NCI-H2081 (cell line): ENCODE measurements around the gene GPR171.
"Not testable (repeated sequence)": the region's sequence is repeated elsewhere in the genome, so short reads cannot be mapped to it uniquely, and the experiment has no call there.

Experiments used
- DNase-seq, 2 experiments: peaks; one replicate each; lab custom pipeline; 2025; lab: John Stamatoyannopoulos, UW

Gene GPR171

DNA sequence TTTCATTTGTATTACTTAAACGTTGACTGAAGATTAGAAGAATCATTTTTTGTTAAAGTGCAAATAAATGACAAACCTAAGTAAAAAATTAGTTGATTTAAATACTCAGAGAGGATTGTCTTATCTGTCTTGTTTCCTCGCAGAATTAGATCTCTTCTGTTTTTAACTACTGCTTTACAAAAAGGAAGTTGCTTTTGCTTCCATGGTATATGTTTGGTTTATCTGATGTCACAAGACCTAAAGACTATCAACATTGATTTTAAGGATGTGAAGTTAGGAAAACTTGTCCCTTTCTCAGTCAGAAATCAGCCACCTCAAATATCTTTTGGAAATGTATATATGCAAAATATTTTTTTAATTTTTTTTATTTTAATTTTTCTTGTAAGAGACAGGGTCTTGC, 28.7 kb downstream of the GPR171 start:
- no peak for DNase-seq

DNA sequence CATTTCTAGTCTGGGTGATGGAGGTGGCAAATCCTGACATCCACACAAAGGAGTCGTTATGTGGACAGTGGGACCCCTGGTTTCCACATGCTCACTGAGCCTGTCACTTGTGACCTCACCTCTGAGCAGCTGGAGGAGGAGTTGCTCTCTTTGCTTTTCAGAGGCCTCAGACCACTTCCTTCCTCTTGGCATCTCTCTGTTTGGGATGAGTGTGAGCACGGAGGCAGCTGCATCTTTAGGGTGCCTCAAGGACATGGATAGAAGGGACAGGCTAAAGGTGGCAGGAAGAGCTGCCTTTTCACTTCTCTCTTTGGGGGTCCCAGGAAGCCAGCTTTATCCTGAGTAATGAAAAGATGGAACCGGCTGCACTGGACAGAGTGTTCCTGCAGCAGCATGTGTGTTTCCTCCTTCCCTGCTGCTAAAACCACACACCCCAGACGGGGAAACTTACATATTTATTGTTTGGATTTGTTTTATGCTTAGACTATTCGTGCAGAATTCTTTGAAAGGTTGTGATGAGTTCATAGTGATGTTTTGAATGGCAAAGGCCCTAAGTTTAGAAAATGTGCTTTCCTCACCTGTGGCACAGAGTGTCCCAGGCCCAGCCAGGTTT, 31.8 kb downstream of the GPR171 start:
- DNase-seq: no peak

DNA sequence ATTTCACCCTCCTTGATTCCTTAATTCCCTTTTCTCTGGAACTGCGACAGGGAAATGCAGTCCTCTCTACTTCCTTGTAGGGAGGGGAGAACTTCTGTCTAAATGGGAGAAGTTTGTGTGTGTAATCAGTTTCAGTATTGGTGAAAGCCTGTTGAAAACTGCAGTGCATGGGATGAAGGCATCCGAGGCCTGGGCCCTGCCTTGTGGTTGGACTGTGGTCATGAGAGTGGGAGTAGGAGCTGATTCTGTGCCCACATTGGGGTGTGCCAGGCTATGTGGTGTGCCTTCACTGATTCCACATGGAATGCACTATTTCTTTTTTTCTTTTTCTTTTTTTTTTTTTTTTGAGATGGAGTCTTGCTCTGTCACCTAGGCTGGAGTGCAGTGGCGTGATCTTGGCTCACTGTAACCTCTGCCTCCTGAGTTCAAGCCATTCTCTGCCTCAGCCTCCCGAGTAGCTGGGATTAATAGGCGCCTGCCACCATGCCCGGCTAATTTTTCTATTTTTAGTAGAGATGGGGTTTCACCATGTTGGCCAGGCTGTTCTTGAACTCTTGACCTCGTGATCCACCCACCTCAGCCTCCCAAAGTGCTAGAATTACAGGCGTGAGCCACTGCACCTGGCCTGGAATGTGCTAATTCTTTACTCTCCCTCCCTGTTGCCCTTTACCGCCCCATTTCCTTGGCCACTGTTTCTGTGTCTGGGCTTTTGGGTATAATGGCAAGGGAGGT, 32.9 kb downstream of the GPR171 start:
- not testable (repeated sequence) for DNase-seq

DNA sequence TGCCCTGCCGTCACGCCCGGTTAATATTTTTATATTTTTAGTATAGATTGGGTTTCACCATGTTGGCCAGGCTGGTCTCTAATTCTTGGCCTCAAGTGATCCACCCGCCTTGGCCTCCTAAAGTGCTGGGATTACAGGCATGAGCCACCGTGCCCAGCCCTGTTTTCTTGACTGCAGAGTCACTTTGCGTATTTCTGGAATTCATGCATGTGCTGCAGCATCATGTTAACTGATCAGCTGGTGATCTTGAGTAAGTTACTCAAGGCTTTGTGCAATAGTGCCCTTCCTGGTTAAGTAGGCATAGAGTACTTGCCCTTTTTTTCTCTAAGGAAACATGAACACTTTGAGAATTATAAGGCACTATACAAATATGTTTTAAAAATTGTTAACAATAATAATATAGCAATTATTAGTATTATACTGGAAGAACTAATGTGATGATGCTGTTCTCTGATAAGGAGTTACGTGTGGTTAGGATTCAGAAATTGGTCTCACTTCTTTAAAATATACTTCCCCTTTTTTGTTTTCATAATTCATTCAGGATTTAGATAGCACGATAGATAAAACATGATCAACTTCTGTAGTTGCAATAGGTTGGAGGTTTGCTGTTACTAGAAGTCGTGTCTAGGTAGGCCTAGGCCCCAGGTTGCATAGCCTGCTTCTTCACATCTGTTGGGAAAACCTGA, 33.6 kb downstream of the GPR171 start:
- no peak for DNase-seq

DNA sequence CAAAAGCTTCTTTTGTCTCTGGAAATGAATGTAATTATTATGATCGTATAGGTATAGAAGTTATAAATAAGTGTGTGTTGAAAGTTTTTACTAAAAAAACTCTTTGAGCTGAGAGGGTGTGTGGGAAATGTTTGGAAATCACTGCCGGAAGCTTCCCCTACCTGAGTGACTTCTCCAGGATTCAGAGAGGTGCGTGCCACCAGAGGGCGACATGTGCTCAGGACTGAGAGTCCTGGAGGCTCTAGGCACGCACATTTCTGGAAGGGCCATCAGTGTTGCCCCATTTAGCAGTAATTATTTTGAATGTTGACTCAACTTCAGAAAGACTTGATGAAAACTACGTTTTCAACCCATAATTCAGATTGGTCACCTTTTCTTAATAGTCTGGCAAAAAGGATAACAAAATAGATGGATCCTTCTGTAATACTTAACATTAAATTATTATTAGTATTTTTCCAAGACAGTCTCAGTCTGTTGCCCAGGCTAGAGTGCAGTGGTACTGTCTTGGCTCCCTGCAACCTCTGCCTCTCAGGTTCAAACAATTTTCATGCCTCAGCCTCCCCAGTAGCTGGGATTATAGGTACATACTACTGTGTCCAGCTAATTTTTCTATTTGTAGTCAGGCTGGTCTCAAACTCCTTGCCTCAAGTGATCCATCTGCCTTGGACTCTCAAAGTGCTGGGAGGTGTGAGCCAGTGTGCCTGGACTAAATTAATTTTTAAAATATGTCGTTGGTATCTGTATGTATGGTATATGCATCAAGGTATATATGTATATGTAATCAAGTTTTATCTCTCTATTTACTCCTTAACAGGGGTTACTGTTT, 34.5 kb downstream of the GPR171 start:
- peak; percentile 79 to 80 for DNase-seq

DNA sequence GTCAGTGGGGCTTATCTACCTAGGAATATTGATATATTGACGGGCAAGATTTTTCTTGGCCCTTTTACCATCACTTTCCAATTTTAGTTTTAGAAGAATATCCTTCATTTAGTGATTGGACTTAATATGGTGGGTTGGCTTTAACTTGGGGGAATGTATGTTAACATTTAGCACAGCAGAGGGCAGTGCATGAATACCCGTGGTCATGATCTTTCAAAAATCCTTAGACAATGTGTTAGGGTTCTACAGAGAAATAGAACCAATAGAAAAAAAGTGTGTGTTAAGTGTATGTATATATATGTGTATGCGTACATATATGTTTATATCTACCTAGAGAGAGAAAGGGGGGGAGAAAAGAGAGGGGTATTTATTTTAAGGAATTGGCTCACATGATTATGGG, 36.9 kb downstream of the GPR171 start:
- DNase-seq: no peak

DNA sequence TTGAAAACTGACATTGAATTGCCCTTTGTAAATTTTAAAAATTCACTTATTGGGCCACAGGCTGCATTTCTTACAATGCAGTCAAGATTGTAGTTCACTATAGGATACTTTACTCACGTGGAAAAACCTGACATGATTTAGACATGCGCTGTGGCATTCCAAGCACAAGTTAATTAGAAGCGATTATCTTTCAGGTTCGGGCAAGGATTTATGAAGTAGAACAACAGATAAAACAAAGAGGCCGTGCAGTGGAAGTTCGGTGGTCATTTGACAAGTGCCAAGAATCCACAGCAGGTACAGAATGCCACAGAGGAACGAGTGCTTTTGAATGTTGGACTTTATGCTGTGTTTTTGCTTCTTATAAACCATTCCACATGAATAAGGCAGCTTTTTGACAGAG, 37.8 kb downstream of the GPR171 start:
- no peak for DNase-seq

DNA sequence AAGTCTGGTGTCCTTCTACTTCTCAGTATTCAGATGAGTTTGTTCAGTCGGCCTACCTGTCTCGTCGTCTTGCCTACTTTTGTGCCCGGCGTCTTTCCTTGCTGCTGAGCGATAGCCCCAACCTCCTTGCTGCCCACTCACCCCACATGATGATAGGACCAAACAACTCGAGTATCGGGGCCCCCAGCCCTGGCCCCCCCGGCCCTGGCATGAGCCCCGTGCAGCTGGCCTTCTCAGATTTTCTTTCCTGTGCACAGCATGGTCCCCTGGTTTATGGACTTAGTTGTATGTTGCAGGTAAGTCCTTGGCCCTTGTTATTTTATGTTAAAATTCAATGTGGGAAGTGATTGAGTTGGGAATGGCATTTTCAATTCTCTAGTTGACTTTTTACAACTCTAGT, 43.2 kb downstream of the GPR171 start:
- DNase-seq: no peak

DNA sequence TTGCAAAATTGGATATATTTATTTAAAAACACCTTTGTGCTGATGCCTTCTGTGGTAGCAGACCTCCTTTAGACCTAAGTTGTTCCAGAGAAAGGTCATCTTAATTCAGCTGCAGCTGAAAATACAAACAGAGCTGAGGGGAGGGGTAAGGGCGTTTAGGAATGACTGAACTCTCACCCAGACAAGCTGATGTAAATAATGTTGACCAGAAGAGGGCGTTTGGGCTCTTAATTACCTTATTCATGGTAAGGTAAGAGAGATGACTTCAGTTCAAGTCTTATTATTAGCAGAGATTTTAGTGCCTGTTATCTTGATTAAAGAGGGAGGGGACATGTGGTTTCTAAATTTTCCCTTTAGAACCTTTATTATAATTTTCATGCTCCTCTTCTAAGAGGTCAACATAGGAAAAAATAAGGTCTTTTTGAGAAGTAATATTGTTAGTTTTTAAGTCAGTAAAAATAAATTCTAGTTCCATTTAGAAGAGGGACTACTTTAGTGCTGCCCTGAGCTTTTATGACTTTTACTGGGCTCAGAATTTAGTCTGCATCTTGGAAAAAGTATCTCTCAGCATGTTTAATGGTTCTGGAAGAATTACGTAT, 46.3 kb downstream of the GPR171 start:
- DNase-seq: peak; percentile 50 to 80

DNA sequence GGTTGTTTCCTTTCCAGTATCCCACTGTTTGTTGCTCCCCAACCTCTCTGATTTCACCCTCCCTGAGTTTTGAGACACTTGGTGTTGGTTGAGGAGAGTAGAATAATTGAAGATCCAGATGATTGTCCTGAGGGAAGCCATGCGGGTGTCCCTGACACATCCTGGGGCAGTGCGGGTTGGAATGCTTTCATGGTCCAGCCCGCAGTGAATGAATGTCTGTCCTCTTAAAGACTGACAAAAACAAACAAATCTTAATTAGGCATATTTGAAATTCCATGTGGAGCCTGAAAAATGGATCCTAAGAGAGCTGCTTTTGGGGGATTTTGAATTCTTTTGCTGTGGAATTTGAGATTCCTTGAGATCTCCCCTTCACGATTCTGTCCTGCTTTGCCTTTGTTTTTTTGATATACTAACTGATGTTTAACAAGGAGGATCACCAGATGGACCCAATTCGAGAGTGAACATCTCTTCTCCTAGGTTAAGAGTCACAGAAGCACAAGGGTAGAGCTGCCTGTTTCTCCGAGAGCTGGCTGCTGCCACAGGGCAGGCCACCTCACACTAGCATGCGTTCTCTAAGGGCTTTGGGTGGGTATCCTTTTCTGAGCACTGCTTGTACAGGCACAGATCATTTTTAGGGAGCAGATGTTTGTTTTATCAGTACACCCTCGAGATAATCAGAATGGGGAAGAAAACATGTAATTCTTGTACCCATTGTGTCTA, 47.4 kb downstream of the GPR171 start:
- DNase-seq: no peak

DNA sequence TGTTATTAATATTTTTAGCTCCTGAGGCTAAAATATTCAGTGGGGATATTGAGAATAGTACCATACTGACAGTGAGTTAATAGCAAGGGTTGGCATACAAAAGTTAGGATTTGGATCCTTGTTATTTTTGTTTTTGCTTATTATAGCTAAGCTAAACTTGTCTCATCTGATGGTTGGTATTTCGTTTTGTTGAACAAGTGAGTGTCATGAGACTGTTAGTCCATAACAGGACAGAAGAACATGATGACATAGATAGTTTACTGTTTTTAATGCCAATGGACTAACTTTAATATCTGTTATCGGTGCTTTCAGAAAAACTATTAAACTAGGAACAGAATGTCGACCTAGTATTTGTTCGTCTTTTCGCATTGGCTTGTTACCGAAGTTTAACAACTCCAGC, 48.5 kb downstream of the GPR171 start:
- no peak for DNase-seq

DNA sequence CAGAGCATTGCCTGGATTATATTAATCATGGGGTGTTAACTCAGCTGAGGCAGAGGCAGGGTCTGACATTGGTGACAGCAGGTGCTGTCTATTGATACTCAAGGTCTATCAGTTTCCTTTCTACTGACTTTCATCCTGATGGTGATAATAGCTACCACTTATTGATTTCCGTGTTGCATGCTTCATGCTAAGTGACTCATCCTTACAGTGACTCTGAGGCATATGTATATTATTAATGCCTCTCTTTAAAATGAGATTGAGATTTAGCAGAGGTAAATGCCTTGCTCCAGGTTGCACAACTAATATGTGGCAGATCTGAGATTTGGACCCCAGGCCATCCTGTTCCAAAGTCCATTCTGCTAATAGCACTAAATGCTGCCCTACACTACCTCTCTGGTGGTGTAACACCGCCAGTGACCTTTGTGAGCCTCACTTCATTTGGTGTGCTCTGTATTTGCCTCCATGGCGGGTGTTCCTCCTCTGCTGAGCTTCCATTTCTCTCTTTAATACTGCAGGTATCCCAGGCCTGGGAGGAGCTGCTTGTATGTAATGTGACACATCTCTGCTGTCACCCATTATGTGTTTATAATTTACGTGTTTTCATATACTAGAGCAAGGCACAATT, 50.4 kb downstream of the GPR171 start:
- no peak for DNase-seq
